GM18873 (cell line): ENCODE data around the gene CDK15.
"Not testable (repeated sequence)": the region's sequence is repeated elsewhere in the genome, so short reads cannot be mapped to it uniquely, and the experiment has no call there.

ENCODE experiments used
- ATAC-seq: cut with Tn5 transposase; IDR thresholded peaks from one replicate; pipeline ENCODE4 v1.9.1; 2021; ENCODE audit warnings: mild to moderate bottlenecking, moderate library complexity, moderate number of reproducible peaks; ENCODE audit not compliant: unreplicated experiment, low FRiP score

The CDK15 gene

GRCh38 chr2:201806442-201807170, at the start of gene CDK15:
Gene CDK15, plus strand, starts transcription at chr2:201806537. Its CDS starts 128 bp downstream, at chr2:201806665.
- no peak for ATAC-seq

- no peak for ATAC-seq
Measured at GRCh38 chr2:201758234-201758633, 48.1 kb upstream of the CDK15 start.

DNA sequence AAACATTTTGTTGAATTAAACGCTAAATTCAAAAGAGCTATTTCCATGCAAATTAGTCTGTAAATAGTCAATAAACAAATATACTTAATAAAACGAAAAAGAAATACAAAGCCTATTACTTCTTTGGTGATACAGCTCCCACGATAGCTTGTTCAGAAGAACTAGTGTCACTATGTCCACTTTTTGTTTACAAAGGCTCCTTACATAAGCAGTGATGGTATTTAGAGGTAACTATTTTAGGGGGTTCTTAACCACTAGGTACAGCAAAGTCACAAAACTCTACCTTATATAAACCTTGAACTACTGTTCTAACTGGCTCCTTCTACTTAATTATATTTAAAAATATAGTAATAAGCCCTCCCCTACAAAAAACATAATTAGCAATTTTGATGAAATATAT, 47.5 kb upstream of the CDK15 start:
- no peak for ATAC-seq

- no peak for ATAC-seq
Measured at GRCh38 chr2:201759567-201759966, 46.8 kb upstream of the CDK15 start.

DNA sequence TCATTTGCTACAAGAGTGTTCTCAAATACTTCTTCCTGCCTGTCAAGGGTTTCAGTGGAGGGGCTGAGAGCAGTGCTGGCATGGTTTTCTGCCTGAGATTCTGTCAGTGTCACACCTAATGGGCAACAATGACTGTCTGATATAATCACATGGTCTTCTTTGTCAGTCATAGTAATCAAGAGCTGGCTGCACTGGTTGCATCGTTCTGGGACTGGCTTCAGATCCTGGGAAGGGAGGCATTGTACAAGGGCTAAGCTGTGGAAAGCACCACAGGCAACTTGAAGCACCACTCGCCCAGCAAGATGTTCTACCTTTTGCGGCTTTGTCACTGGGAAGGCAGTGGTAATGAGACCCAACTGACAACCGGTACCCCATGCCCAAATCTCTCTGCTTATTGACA, 45.2 kb upstream of the CDK15 start:
- no peak for ATAC-seq

DNA sequence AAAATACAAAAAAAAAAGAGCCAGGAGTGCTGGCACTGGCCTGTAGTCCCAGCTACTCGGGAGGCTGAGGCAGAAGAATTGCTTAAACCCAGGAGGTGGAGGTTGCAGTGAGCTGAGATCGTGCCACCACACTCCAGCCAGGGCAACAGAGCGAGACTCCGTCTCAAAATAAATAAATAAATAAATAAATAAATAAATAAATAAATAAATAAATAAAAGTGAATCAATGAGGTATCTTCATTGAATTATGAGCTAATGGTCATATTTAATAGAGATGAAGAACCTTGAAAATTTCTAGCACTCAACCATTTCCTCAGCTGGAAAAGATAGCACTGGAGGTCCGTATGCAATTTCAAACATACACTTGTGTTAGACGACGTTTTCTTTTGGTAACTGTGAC, 41.9 kb upstream of the CDK15 start:
- not testable (repeated sequence) for ATAC-seq

GRCh38 chr2:201765799-201766198, 40.5 kb upstream of the CDK15 start:
- no peak for ATAC-seq

- no peak for ATAC-seq
Measured at GRCh38 chr2:201768918-201769317, 37.4 kb upstream of the CDK15 start.

DNA sequence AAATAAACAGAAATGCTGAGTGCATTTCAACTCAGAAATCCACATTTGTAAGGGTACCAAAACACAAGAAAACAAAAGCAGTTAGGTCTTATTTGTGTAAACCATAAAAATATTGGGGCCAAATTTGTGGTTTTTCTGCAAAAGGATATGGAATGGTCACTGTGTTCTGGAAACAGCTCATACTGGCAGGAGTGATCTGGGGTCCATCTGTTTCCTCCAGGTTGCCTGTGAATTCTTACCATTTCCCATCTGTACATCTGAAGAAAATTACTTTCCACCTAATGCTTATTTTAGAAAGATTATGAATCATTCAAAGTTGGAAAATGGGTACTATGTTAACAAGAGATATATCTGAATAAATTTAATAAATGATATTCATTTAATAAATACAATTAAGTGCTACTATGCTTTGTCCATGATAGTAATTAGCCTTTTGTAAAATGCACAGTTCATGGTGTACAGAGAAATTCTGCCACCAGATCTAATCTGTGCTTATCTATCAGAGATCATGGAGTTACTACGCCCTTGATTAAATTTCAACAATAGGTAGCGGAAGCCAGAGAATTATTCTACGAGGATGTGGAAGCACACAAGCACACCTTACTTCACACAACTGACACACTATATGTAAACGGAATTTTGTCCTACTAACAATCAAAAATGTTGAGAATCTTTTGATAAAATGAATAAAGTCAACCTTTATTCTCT, 36.5 kb upstream of the CDK15 start:
- ATAC-seq: no peak

GRCh38 chr2:201773990-201774389, 32.3 kb upstream of the CDK15 start:
- ATAC-seq: no peak

- no peak for ATAC-seq
Measured at GRCh38 chr2:201774546-201774945, 31.8 kb upstream of the CDK15 start.

DNA sequence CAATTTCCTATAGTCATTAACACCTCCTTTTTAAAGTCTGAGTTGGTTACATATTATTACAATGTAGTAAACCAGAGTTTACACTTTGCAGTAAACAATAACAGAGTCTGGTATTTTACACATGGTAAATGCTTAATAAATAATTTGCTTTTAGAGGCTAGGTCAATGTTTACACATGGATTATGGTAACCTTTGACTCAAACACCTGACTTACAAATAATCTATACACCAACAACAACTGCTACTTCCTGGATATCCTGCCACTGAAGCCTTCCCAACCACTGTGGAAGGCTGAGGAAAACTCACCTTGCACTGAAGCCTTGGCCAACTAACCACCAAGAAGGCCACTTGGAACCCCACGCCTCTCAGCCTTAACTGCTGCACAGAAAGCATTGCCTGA, 31.0 kb upstream of the CDK15 start:
- ATAC-seq: no peak

DNA sequence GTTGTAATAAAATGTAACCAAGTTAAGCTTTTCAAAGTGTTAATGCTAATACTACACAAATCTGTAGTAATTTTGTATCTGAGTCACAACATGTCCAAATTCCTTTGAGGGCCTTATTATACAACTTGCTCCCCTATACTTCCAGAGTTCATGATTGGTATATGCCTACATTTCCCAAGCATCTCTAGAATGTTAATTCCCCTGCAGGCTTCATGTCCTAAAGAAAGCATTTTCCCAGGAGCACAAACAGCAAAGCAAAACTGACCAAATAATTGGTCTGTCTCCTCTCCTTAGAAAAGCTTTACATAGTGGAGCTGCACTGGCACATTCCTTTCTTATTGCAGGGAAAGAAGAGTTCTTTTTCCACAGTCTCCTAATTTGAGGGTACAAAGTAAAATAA, 29.3 kb upstream of the CDK15 start:
- ATAC-seq: no peak

- ATAC-seq: no peak
Measured at GRCh38 chr2:201777869-201778268, 28.5 kb upstream of the CDK15 start.

DNA sequence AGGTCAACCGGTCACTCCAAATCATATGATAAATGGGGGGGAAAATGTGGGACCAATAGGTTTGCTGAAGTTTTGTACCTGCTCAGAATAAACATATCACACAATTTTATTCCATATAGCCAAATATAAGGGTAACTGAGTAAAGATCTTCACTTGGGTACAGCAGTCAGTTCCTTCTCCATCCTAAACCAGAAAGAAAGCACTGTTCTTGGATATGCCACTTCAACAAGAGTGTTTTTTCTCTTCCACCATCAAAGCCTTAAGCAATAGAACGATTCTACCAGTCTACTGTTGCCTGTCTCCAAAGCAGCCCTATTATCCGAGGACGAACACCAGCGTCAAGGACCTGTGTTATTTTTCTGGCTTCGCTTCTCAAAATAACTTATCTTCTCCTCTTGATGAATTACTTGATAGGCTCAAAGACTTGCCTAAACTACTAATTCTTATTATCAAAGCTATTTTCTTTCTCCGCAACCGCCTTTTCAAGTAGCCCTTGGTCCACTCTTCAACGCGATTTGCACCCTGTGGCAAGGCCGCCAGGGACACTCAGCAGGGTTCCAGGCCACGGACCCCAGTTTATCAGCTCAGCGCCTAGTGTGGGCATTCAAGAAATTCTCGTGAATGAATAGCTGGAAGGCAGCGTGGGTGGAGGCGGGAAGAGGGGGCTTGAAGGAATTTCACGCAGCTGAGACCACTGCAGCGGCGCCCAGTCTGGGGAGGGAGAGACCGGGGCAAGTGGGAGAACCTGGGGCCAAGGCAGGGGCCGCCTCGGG, 26.2 kb upstream of the CDK15 start:
- no peak for ATAC-seq

DNA sequence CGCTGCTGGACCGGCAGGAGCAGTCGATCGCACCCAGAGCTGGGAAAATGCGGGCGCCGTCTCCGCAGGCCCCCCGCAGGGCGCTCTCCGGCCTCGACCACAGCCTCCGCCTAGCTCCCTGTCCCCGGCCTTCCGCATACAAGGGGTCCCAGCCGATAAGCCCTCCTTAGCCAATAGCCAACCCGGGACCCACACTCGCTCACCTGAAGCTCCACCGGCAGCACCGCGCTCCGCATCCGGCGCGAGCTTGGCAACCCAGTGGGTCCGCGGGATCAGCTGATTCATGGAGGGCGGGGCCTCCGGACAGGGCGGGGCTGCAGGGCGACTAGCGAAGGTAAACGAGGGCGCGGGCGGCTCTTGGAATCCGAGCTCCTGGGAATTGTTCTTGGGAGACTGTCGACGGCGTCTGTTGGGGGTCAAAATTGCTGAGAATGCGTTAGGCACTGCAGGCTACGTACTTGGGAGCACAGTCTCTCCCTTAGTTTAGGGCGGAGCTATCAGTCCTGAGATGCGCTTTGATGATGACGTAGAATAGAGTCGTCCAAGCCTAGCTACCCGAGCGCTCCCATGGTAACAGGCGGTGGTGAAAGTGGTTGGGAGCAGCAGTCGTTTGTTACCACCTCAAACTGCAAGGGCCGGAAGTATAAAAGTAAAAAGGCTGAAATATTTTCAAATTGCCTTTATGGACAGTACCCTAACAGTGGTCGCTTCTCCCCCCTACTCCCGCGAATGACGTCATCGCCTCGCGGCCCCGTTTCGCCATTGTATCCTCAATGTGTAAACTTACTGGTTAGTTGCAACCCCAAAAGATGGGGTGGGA, 25.5 kb upstream of the CDK15 start, which contains the start of gene ALS2:
ALS2 (minus strand) TSS at position 260 of the 820 bp plus-strand sequence. CDS start 12,048 bp downstream, outside the sequence.
- peak; percentile 89 for ATAC-seq

DNA sequence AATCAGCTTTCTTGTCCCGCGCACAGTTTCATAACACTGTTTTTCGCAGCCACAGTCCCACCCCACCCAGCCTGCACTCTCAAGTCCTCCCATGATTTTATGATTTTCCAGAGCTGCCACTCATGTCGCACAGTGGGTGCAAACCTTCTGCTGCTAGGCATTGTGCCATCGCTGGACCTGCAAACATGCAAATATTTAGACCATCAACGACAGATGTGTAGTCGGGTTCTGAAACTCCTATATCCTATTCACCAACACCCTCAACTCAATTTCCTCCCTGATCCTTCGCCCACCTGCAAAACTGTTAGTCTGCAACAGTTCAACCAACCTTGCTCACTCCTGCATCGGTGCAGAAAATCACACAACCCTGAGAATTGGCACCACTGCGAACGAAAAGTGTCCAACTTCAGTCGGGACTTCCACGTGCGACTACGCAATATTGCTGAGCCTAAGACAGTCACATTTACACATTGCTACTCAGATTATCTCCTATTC, 24.7 kb upstream of the CDK15 start:
- ATAC-seq: no peak

DNA sequence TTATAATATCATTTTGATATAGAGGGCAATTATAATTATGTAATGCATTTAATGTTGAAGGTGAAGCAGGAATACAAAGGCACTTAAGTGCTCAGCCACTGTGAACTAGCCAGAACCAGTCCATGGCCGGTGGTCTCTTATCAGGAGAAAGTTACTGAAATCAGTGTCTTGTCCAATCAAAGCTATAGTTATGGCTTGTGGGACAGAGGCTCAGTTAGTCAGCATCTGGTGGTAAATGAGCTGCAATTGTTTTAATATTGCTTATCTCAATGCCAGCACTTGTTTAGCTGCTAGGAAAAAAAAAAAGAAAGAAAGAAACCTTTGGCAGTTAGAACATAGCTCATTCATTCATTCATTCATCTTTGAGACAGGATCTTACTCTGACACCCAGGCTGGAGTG, 21.8 kb upstream of the CDK15 start:
- ATAC-seq: no peak

DNA sequence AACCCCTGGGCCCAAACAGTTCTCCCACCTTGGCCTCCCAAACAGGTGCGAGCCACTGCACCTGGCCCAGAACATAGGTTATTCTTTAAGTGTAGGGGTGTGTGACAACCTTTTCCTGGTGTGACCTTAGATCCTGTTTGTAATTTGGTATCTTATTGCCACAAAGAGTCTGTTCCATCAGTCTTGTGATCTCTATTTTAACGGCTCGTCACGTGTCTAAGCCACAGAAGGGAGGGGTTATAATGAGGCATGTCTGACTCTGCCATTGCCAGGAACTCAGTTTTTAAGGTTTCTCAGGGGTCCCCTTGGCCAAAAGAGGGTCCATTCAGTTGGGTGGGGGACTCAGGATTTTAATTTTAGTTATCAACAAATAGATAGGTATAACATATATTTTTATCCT, 21.2 kb upstream of the CDK15 start:
- ATAC-seq: no peak

DNA sequence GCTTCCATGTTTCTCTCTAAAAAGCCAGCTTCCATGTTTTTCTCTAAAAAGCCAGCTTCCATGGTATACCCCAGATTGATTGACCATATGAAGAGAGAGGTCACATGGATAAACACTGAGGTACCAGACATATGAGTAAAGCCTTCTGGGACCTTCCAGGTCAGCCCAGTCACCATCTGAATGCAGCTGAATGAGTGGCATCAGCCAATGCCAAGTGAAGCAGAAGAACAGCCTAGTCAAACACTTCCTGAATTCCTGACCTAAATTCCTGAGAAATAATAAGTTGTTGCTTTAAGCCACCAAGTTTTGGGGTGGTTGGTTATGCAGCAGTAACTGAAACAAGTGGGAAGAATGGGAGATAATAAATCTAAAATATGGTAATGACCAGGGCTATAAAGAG, 19.9 kb upstream of the CDK15 start:
- no peak for ATAC-seq
